ENCODE results near the gene PARD6B. TPM values are rescaled to one million over a fixed set of nuclear protein-coding genes. Genes with fewer than 3 reads are reported as not detected.

The PARD6B gene
- polyA plus RNA-seq, 1 of the 3 experiments (the other 2 are of a cell fraction) = 0.49 TPM

GRCh38 chr20:50747275-50747674 lies 15.9 kb downstream of the PARD6B start:
- H3K9me2 ChIP-seq = no peaks in the 10 kb centered on the region
- TF ChIP-seq RXRA (IDR thresholded peaks at IDR 0.05; ENCODE audit: borderline replicate concordance, low read depth) (no peak), FOSL2 (IDR thresholded peaks at IDR 0.05; ENCODE audit: borderline replicate concordance, low read depth) (no peak), ZBTB33 (IDR thresholded peaks at IDR 0.05; ENCODE audit: borderline replicate concordance, low read depth) (no peak), EP300 (IDR thresholded peaks at IDR 0.05; ENCODE audit: borderline replicate concordance in 1 of 2, low read depth in 1 of 2, low read length in 1 of 2) (no peak), CTCF (IDR thresholded peaks at IDR 0.05) (no peak), NFIC (IDR thresholded peaks at IDR 0.05; ENCODE audit: borderline replicate concordance) (no peak), JUND (IDR thresholded peaks at IDR 0.05) (no peak), USF1 (IDR thresholded peaks at IDR 0.05; ENCODE audit: borderline replicate concordance, low read depth) (no peak), TEAD4 (IDR thresholded peaks at IDR 0.05; ENCODE audit: borderline replicate concordance, insufficient read depth) (no peak), CHD2 (IDR thresholded peaks at IDR 0.05; ENCODE audit: low read length, partially characterized antibody) (no peak), TAF1 (IDR thresholded peaks at IDR 0.05; ENCODE audit: borderline replicate concordance, low read depth, low read length) (no peak), RAD21 (IDR thresholded peaks at IDR 0.05; ENCODE audit: low read length) (no peak)
- TF ChIP-seq, protein P1, sequence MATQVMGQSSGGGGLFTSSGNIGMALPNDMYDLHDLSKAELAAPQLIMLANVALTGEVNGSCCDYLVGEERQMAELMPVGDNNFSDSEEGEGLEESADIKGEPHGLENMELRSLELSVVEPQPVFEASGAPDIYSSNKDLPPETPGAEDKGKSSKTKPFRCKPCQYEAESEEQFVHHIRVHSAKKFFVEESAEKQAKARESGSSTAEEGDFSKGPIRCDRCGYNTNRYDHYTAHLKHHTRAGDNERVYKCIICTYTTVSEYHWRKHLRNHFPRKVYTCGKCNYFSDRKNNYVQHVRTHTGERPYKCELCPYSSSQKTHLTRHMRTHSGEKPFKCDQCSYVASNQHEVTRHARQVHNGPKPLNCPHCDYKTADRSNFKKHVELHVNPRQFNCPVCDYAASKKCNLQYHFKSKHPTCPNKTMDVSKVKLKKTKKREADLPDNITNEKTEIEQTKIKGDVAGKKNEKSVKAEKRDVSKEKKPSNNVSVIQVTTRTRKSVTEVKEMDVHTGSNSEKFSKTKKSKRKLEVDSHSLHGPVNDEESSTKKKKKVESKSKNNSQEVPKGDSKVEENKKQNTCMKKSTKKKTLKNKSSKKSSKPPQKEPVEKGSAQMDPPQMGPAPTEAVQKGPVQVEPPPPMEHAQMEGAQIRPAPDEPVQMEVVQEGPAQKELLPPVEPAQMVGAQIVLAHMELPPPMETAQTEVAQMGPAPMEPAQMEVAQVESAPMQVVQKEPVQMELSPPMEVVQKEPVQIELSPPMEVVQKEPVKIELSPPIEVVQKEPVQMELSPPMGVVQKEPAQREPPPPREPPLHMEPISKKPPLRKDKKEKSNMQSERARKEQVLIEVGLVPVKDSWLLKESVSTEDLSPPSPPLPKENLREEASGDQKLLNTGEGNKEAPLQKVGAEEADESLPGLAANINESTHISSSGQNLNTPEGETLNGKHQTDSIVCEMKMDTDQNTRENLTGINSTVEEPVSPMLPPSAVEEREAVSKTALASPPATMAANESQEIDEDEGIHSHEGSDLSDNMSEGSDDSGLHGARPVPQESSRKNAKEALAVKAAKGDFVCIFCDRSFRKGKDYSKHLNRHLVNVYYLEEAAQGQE (IDR thresholded peaks at IDR 0.05; ENCODE audit: low read depth, low read length) = no peak
- H3K9ac ChIP-seq = no peak overlapping the region
- no peaks in the 10 kb centered on the region for H4K20me1 ChIP-seq (ENCODE audit: insufficient read depth)
- H3K79me2 ChIP-seq (ENCODE audit: insufficient read depth) = no peaks in the 10 kb centered on the region
- H3K4me2 ChIP-seq = 0 out of 2 replicates have a peak overlapping the region, but pooled peaks have one; percentile 13
- no peak for DNase-seq
- no peak overlapping the region for H3K4me3 ChIP-seq (ENCODE audit: low read depth in 2 of 2, low read length in 1 of 2)
- WGBS (ENCODE audit: low lambda C conversion rate) = 97% methylated on average over 2 of the region's 2 CpGs
- no peak overlapping the region for H3K27ac ChIP-seq (ENCODE audit: low read depth in 2 of 2, low read length in 1 of 2)
- peaks cover 12 to 28% of the 10 kb centered on the region in 2 experiments for H3K4me1 ChIP-seq (ENCODE audit: control insufficient read depth in 1 of 2, insufficient read depth in 2 of 2, low read depth in 1 of 2, low read length in 1 of 2)
- peaks cover 9% of the 10 kb centered on the region for H3F3A ChIP-seq (replicated peaks; ENCODE audit: insufficient read depth)
- H3K27me3 ChIP-seq (ENCODE audit: insufficient read depth) = no peaks in the 10 kb centered on the region
- CTCF ChIA-PET = interaction anchor here (1.0 to 1.2 kb wide), 3 partner anchors 47 to 84 kb away, joined by 3 to 5 read pairs (median 4); partner anchors contain the start of gene BCAS4
- no peaks in the 10 kb centered on the region for H3K9me3 ChIP-seq
- peak overlapping the region; percentile 63; the same call in 1 of the 2 replicates for H2AFZ ChIP-seq (ENCODE audit: low read depth)
- peaks cover 0 to 7% of the 10 kb centered on the region in 2 experiments for H3K36me3 ChIP-seq (replicated peaks in 1 of 2; ENCODE audit: control insufficient read depth in 1 of 2, insufficient read depth in 2 of 2, low read length in 1 of 2)
- POLR2A ChIA-PET = no interaction called here
